Measurements from ENCODE around the gene SRP14.

Gene SRP14

DNA sequence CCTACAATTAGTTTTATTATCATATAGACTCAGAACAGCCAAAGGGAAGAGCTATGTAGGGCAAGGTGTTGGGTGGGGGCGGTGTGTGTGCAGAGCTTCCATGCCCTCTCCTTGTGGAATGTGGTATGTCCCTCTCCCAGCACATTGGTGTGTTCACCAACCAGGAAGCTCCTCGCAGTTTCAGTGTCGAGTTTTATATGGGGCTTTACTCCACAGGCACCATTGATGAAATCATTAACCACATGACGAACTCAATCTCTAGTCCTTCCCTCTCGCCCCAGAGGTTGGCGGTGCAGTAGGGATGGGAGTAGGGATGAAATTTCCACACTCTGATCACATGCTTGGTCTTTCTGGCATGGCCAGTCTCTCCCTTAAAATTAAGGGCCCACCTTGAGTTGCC lies 13.6 kb upstream of the SRP14 start:
- TF ChIP-seq, protein P1, sequence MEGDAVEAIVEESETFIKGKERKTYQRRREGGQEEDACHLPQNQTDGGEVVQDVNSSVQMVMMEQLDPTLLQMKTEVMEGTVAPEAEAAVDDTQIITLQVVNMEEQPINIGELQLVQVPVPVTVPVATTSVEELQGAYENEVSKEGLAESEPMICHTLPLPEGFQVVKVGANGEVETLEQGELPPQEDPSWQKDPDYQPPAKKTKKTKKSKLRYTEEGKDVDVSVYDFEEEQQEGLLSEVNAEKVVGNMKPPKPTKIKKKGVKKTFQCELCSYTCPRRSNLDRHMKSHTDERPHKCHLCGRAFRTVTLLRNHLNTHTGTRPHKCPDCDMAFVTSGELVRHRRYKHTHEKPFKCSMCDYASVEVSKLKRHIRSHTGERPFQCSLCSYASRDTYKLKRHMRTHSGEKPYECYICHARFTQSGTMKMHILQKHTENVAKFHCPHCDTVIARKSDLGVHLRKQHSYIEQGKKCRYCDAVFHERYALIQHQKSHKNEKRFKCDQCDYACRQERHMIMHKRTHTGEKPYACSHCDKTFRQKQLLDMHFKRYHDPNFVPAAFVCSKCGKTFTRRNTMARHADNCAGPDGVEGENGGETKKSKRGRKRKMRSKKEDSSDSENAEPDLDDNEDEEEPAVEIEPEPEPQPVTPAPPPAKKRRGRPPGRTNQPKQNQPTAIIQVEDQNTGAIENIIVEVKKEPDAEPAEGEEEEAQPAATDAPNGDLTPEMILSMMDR (IDR thresholded peaks at IDR 0.05; ENCODE audit: extremely low read depth, missing control alignments) = no peak
- DNase-seq (ENCODE audit: low spot score) = no peak

DNA sequence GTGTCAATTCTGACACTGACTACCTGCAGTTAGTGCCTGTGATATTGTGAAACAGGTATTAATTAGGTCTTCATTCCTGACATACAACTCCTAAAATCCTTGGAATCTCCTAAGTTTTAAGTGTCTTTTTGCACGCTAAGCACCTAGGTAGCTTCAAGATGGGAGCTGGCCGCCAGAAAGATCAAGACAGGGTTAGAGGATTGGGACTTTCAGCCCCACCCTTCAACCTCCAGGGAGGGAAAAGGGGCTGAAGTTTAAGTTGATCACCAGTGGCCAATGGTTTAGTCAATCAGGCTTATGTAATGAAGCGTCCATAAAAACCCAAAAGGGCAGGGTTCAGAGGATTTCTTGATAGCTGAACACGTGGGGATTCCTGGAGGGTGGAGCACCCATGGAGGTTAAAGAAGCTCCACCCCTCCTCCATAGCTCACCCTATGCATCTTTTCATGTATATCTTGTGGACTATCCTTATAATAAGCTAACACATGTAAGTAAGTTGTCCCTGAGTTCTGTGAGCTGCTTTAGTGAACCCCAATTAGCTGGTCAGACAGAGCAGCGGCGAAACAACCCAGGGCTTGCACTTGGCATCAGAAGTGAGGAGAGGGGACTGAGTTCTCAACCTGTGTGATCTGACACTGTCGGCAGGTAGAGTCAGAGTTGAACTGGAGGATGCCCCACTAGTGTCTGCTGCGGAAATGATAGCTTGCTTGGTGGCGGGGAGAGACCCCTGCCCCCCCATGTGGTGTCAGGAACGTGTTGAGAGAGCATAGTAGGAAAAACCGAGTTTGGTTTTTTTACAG lies 12.8 kb upstream of the SRP14 start:
- TF ChIP-seq, protein P1 (IDR thresholded peaks at IDR 0.05; ENCODE audit: extremely low read depth, missing control alignments) = no peak
- DNase-seq (ENCODE audit: low spot score) = no peak

DNA sequence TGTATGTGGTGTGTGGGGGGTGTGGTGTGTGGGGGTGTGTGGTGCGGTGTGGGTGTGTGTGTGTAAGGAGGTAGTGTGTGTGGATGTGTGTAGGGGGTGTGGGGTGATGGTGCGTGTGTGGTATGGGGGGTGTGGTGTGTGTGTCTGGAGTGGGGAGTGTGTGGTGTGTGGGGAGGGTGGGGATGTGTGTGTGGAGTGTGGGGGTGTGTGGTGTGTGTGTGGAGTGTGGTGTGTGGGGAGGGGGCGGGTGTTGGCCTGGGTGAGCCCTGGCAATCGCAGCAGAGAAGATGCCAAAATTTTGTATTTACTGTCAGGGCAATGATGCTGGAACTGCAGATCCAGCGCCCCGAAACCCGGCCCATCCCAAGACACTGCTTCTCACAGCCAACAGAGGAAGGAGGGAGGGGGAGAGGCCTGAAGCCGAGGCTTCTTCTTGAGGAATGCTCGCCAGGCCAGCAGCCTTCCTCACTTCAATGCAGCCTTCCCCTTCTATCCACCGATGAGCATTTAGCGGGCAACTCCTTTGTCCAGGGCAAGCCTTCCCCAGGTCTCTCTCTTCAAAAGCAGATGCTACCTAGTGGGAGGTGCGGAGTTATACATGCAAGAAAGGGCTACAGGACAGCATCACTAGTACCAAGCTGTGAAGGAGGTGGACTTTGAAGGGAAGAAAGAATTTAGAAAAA lies 11.9 kb upstream of the SRP14 start:
- DNase-seq (ENCODE audit: low spot score) = no peak
- TF ChIP-seq, protein P1 (IDR thresholded peaks at IDR 0.05; ENCODE audit: extremely low read depth, missing control alignments) = no peak

DNA sequence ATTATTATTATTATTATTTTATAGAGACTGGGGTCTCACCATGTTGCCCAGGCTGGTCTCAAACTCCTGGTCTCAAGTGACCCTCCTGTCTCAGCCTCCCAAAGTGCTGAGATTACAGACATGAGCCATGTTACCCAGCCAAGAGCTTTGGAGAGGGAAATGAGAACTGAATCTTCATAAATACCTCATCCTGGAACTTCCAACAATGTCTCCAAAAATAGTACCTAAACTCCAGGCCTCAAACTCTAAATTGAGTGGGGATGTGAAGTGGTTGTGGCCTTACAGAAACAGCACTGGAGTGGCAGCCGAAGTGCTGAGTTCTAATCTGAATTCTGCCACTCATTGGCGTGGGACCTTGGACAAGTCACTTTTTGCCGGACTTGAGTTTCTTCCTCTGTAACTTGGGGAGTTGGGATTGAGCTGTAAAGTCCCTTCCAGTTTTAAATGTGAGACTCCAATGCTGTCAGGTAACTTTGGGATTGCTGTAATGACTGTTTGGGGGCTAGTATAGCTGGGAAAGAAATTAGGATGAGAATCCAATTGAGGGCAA lies 10.0 kb upstream of the SRP14 start:
- DNase-seq (ENCODE audit: low spot score) = no peak
- TF ChIP-seq, protein P1 (IDR thresholded peaks at IDR 0.05; ENCODE audit: extremely low read depth, missing control alignments) = no peak

DNA sequence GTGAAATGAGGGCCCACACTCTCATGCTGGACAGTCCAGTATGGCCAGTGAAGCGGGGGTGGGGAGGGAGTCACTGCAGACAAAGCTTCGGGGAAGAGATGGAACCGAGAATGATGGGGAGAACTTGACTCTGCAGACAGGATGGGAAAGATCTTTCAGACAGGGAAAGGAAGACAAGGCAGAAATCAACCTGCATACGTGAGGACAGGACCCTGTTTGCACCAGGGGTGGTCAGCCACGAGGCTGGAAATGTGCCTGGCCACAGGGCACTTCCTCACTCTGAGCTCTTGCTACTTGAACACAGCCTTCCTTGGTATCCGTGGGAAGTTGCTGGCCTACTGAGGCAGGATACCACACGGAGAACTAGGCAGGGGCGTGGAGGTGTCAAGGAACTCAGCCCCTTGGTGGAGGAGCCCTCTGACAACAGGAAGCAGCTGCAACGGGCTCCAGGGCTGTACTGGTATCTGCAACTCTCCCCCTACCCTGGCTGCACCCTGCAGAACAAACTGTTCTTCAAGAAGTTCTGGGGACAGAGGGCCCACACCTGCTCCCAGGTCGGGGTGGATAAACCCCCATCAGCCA lies 9.3 kb upstream of the SRP14 start:
- TF ChIP-seq, protein P1 (IDR thresholded peaks at IDR 0.05; ENCODE audit: extremely low read depth, missing control alignments) = no peak
- DNase-seq (ENCODE audit: low spot score) = no peak

DNA sequence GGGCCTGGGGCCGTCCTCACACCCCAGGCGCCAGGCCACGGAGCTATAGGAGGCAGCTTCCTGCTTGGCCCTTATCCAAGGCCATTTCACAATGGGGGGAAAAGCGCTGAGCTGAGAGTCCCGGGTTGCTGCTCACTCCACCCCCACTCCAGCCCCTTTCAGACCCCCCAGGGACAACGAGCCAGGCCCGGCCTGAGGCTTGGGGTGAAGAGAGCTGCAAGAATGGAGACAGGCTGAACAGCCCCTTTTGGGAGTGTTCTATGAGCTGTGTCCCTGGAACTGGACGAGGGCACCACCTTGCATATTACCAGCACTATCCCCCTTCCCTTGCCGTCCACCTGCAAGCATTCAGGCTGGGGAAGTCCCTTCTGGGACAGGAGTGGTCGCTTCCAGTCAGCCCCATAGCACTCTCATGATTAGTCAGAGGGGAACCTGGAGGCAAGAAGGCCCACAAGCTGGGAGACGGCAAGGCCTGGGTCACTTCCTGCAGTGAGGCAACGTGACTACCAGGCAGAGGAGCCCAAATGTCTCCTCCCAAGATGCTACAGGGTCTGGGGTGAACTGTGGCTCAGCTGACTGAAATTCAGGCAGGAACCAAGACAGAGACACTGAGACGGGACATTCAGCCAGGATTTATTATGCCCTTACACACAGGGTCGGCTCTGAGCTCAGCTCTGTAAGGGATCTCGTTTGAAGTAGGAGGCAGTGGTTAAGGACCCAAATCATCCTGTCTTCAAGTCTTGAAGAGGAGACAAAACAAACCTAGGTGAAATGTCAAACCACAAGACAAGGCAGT lies 8.6 kb upstream of the SRP14 start:
- peak; percentile 80 for DNase-seq (ENCODE audit: low spot score)
- TF ChIP-seq, protein P1 (IDR thresholded peaks at IDR 0.05; ENCODE audit: extremely low read depth, missing control alignments) = no peak

Data from GM20000 (cell line).